Activated CD4-positive, alpha-beta T cell treated with anti-CD3 and anti-CD28 coated beads, Interleukin-2, amount 50 U/mL, for 16 hours (primary cell): ENCODE measurements around the gene FBL.
A peak's percentile ranks its signal among the peaks of the same experiment; 100 is the strongest.
"Not testable (repeated sequence)": the region's sequence is repeated elsewhere in the genome, so short reads cannot be mapped to it uniquely, and the experiment has no call there.

ENCODE experiments used
- DNase-seq: peaks from one replicate; pipeline ENCODE4 v3.0.0-alpha.2; 2020

FBL gene

DNA sequence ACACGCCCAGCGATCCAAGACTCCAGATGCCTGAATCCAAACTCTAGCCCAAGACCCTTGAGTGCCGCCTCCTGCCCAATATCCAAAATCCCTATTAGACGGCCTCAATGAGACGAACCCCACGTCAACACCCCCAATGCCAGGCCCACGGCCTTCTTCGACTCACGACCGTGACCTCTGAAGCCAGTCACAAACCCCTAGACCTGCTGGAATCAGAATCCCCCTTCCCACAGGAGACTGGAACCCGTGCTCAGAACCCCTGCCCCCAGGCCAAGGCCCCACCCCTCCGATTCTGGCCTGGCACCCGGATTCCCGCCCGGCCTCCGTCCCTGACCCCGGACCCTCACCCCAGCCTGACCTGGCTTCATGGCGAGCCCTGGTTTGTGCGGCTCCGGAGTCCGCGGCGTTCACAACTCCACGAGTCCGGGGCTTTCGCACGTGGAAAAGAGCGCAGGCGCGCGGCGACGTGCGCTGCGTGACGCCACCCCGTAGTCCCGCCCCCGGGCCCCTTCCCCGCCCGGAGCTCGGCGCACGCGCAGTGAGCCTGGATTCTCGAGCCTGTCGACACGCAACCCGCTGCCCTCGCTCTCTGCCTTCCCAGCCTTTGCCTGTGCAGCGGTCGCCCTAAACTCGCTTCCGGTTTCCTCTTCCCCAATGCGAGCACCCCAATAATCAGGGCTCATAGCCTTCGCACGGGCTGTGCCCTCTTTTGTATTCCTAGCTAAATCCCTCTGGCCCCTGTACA lies at the start of gene FBL:
Gene FBL (minus strand): TSS at position 447 of the 745 bp plus-strand sequence. CDS start 79 bp downstream, at position 368.
- DNase-seq: peak; percentile 98

DNA sequence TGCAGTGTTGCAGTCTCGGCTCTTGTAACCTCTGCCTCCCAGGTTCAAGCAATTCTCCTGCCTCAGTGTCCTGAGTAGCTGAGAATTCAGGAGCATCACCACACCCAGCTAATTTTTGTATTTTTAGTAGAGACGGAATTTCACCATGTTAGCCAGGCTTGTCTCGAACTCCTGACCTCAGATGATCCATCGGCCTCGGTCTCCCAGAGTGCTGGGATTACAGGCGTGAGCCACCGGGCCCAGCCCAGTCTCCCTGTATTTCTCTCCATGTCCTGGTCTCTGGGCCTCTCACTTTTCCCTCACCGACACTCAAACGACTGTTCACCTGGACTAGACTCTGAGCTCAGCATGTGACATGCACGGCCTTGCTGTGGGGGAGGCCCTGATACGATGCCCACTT lies 48.9 kb upstream of the FBL start:
- not testable (repeated sequence) for DNase-seq

GRCh38 chr19:39894236-39894606 lies 48.0 kb upstream of the FBL start:
- DNase-seq: not testable (repeated sequence)

- not testable (repeated sequence) for DNase-seq
Observed at GRCh38 chr19:39893366-39894235, 47.4 kb upstream of the FBL start.

- DNase-seq: not testable (repeated sequence)
Observed at GRCh38 chr19:39892506-39892902, 46.3 kb upstream of the FBL start.

DNA sequence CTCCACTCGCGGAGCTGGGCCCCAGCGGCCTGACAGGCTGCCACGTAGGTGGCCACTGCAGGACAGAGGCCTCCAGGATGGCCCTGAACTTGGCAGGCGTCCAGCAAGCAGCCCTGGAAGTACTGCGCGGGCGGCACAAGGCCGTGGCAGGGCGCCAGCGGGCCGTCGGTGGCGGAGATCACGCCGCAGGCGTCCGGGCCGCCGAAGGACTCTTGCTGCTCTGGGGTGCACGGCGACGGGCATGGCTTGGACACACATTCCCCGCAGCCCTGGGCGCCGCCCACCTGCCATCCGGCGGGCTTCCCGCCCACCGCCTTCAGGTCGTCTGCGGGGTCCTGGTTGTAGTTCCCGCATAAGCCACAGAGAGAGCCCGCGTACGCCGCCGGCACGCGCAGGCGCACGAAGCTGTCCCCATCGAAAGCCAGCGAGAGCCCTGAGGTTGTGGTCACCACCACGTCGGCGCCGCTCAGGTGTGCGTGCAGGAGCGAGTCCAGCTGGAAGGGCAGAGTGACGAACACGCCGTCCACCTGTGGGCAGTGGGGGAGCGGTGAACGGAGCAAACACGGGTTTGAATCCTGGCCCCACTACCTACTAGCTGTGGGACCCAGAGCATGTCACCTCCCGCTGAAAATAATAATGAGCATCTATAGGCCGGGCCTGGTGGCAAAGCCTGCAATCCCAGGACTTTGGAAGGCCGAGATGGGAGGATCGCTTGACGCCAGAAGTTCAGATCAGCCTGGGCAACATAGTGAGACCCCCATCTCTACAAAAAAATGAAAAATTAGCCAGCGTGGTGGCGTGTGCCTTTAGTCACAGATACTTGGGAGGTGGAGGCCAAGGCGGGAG lies 45.7 kb upstream of the FBL start:
- not testable (repeated sequence) for DNase-seq

- no peak for DNase-seq
Observed at GRCh38 chr19:39890755-39891551, 44.8 kb upstream of the FBL start.

DNA sequence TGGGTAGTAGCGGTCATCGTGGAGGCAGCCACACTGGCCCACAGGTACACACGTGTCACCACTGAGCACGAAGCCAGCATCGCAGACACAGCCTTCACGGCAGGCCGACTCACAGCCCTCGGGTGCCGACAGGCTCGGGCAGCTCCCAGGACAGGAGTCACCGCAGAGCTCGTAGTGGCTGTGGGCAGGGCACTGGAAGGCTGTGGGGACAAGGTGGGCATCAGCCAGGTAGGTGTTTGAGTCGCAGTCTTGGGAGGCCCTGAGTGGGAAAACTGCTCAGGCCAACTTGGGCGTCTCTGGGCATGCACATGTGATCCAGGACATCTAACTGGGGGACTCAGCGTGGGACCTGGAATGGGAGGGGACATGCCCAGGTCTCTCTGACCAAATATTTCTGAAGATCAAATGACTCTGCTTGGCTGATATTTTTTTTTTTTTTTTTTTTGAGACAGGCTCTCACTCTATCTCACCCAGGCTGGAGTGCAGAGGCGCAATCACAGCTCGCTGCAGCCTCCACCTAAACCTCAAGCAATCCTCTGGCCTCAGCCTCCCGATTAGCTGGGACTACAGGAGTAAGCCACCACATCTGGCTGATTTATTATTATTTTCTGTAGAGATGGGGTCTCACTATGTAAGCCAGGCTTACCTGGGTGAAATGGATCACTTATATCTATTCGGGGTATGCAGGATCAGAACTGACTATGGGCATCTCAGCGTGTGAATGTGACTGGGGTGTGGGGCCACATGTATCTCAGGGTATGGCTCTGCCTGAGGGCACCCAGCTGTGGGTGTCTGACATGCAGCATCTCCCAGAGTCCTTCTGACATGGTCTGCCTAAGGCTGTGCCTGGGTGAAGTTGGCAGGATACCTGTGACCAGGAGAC lies 43.9 kb upstream of the FBL start:
- not testable (repeated sequence) for DNase-seq

GRCh38 chr19:39887456-39887951 lies 41.3 kb upstream of the FBL start:
- DNase-seq: not testable (repeated sequence)

DNA sequence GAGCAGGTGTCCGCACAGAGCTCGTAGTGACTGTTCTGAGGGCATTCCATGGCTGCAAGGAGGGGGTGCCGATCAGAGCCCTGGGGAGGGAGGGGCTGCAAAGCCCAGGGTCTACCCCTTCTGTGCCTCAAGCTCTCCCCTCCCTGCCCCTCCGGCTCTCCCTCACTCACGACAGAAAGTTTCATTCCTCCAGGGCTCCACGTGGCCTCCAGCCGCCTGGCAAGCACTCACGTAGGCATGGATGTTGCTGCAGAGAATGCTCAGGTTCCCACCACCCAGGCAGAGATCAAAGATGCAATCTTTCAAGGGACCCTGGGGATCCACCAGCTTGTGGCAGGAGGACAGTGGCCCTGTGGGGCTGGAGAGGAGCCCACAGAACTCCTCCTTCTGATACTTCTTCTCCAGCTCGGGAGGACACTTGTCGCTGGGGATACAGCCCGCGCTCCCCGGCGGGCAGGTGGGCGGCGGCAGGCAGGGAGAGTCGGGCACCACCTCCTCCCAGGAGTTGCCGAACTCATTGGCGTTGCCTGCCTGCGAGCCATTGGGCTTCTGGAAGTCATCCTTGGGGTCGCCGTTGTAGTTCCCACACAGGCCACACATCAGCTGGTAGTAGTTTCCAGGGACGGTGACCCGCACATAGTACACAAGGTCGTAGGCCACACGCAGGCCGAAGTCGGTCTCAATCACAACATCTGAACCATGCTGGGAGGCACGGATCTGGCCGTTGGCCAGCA lies 39.8 kb upstream of the FBL start:
- DNase-seq: not testable (repeated sequence)

GRCh38 chr19:39884721-39885120 lies 38.5 kb upstream of the FBL start:
- not testable (repeated sequence) for DNase-seq

DNA sequence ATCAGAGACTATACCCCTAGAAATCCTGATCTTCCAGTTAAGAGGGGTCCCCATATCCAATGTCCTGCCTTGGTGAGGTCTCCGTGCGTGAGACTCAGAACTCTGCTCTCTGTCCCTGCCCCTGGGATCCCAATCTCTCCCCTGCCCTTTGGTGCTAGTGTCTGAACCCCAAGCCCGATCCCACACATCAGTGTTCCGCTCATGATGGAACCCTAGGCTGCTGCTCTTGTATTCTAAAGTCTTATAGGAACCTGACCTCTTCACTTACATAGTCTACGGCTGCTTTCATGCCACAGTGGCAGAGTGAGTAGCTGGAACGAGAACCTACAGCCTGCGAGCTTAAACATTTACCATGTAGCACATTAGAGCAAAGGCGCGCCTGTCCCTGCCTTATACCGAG lies 36.5 kb upstream of the FBL start:
- DNase-seq: not testable (repeated sequence)

DNA sequence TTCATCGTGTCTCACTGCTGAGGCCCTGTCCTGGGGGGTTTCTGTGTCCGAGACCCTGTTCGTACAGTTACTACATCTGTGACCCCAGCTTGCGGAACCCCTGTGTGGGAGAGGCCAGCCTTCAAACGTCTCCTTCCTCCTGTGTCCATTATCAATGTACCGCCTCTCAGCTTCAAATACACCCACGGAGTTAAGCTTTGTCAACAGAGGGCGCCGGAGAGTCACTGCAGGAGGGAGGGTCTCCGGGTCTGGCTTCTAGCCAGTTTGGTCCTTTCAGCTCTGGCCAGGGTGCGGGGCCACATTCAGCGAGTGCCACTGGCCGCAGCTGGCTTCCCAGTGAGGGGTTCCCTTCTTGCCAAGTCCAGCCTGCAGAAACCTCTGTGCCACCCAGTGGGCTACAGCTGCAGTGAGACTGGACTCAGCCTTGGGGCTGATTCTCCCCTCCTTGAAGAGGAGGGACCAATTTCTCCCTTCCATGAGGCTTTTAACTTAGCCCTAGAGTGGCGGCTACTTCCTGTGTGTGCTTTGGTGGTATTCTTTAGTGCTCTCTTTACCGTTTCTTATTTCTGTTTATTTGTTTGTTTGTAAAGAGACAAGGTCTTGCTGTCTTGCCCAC lies 35.4 kb upstream of the FBL start:
- DNase-seq: peak; percentile 54

DNA sequence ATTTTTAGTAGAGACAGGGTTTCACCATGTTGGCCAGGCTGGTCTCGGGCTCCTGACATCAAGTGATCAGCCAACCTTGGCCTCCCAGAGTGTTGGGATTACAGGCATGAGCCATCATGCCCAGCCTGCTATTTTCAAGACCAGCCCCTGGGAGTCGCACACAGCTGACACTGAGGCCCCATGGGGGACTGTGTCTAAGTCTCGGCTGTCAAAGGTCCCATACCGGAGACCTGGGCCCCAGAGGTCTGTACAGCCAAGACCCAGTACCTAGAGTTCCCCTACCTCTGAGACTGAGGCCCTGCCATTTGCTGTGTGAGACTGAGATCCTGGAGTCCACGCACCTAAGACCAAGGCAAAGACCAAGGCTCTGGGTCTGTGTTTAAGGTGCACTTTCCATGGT lies 34.1 kb upstream of the FBL start:
- not testable (repeated sequence) for DNase-seq

- DNase-seq: not testable (repeated sequence)
Observed at GRCh38 chr19:39879796-39880195, 33.6 kb upstream of the FBL start.

GRCh38 chr19:39878866-39879265 lies 32.7 kb upstream of the FBL start:
- not testable (repeated sequence) for DNase-seq

DNA sequence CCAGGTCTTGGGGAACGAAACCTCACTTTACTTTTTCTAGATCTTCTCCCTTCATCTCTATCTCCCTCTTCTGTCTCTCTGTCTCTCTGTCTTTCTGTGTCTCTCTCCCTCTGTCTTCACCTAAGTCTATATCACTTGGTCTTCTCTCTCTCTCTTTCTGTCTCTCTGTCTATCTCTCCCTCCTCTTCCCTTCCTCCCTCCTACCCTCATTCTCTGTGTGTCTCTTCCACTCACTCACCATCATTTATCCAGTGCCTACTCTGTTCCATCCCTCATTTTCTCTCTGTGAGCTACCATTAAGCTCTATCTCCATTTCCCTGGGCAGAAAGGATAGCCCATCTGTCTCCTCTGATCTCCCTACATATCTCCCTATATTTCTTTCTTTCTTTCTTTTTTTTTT lies 32.2 kb upstream of the FBL start:
- DNase-seq: no peak

DNA sequence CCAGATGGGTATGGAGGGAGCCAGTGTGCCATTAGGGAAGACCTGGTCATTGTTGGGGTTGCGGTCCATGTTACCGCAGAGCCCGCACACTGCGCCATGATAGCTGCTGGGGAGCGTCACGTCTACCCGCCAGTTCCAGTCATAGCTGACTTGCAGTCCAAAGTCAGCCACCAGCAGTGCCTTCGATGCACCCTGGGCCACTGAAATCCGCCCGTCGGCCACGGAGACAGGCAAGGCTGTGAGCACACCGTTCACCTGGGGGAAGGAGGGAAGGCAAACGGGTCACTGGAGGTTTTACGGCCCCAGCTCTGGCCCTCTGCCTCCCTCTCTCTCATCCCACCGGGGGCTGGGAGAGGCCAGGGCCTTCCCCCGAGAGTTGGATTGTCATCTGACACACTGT lies 31.8 kb upstream of the FBL start:
- DNase-seq: not testable (repeated sequence)

GRCh38 chr19:39877488-39877887 lies 31.3 kb upstream of the FBL start:
- not testable (repeated sequence) for DNase-seq

DNA sequence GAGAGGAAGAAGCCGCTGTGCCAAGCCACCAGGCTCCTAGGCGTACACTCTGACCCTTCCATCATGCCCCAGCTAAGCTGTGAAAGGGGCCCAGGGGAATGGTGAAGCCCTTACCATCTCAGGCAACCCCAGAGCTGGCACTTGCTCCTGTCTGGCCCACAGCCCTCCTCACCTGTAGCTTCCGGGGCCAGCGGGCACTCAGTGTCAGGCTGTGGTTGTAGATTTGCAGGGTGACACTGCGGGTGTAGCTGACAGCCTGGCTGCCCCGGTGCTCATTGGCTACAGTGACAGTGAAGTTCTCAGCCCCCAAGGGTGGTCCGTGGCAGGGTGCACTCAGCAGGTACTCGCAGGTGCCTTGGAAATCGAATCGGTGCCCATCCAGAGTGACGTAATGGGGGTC lies 30.3 kb upstream of the FBL start:
- DNase-seq: not testable (repeated sequence)
